HCT116 (cell line): Measurements from ENCODE around the gene PALMD. TPM values are rescaled to one million over a fixed set of nuclear protein-coding genes. Genes with fewer than 3 reads are reported as not detected.

ENCODE experiments used
- ATAC-seq: fragments of 200-7000 bp; cut with Tn5 transposase; 2 replicates; pipeline ENCODE4 v1.9.1; 2020; ENCODE audit warnings: mild to moderate bottlenecking, moderate library complexity
- BruUV-seq: library from RNA; stranded (reverse); fragments of 400-500 nt; replicated peaks from 2 replicates; lab custom pipeline; 2021; lab: Mats Ljungman, UMichigan
- CTCF ChIA-PET: fragments of 300-600 bp; sonication (Branson Sonifier 250); formaldehyde crosslinking; loops from one replicate; lab custom pipeline; 2021; ENCODE audit warnings: antibody characterized with exemption; lab: Charles Lee
- POLR2A ChIA-PET: fragments of 300-600, 350-600 bp; sonication (Branson Sonifier 250); formaldehyde crosslinking; loops from one replicate; lab custom pipeline; 2021; ENCODE audit warnings: antibody characterized with exemption; lab: Charles Lee
- RAD21 ChIA-PET, 2 experiments: fragments of 300-600 bp; sonication (Branson Sonifier 250); formaldehyde crosslinking; loops; one replicate each; lab custom pipeline; 2023; ENCODE audit warnings: low total read pairs in 2 of 2; ENCODE audit not compliant: uncharacterized antibody in 2 of 2, unreplicated experiment in 2 of 2, low non-redundant PET in 1 of 2; lab: Charles Lee
- DNase-seq: peaks from one replicate; pipeline ENCODE4 v3.0.0-alpha.2; 2010; ENCODE audit warnings: low read depth, low spot score
- H2AFZ ChIP-seq: fragments of 200-600 bp; shearing (Covaris generic), sonication (generic); 2 replicates; pipeline ENCODE4 v1.6.1; 2017; ENCODE audit warnings: low read depth, mixed run types, mixed read lengths, antibody characterized with exemption, low read length; ENCODE audit not compliant: poor library complexity, severe bottlenecking
- H3K27ac ChIP-seq: 2 replicates; pipeline ENCODE4 v1.5.1; 2012; ENCODE audit warnings: low read depth, low read length
- H3K27me3 ChIP-seq: fragments of 200-600 bp; sonication (generic); 2 replicates; pipeline ENCODE4 v1.6.1; 2016; ENCODE audit warnings: mixed run types, low read length, mixed read lengths; ENCODE audit not compliant: insufficient read depth
- H3K36me3 ChIP-seq, 2 experiments: fragments of 200-500 bp in 1 of 2; fragments of 200-600 bp in 1 of 2; sonication (Bioruptor generic) in 1 of 2; sonication (generic) in 1 of 2; 2 replicates each; pipeline versions ENCODE4 v1.5.1 to v1.6.1; 2014 to 2016; ENCODE audit warnings: low read length in 2 of 2, inconsistent platforms in 1 of 2, mixed read lengths in 1 of 2, mixed run types in 1 of 2; ENCODE audit not compliant: insufficient read depth in 2 of 2, control insufficient read depth in 1 of 2
- H3K4me1 ChIP-seq, 2 experiments: fragments of 200-600 bp in 1 of 2; sonication (generic) in 1 of 2; 2 replicates each; pipeline versions ENCODE4 v1.5.1 to v1.6.1; 2012 to 2017; ENCODE audit warnings: low read length in 2 of 2, inconsistent platforms in 1 of 2, mild to moderate bottlenecking in 1 of 2, mixed read lengths in 1 of 2, mixed run types in 1 of 2, moderate library complexity in 1 of 2; ENCODE audit not compliant: insufficient read depth in 2 of 2, control insufficient read depth in 1 of 2
- H3K4me2 ChIP-seq: fragments of 200-600 bp; sonication (generic); 2 replicates; pipeline ENCODE4 v1.6.1; 2017; ENCODE audit warnings: mixed run types, low read length, mixed read lengths
- H3K4me3 ChIP-seq, 2 experiments: fragments of 200-600 bp in 1 of 2; sonication (generic) in 1 of 2; replicated peaks in 1 of 2; 2 replicates each; pipeline ENCODE4 v1.5.1; 2011 to 2016; ENCODE audit warnings: low read length in 2 of 2, control low read depth in 1 of 2, low read depth in 1 of 2, mild to moderate bottlenecking in 1 of 2, mixed read lengths in 1 of 2, mixed run types in 1 of 2
- H3K79me2 ChIP-seq: fragments of 200-600 bp; sonication (generic); 2 replicates; pipeline ENCODE4 v1.6.1; 2017; ENCODE audit warnings: mild to moderate bottlenecking, mixed run types, low read length, moderate library complexity, mixed read lengths; ENCODE audit not compliant: insufficient read depth
- H3K9ac ChIP-seq: fragments of 200-600 bp; sonication (generic); 2 replicates; pipeline ENCODE4 v1.6.1; 2016; ENCODE audit warnings: low read length, mixed read lengths
- H3K9me2 ChIP-seq: fragments of 200-600 bp; sonication (generic), shearing (Covaris generic); 2 replicates; pipeline ENCODE4 v1.6.1; 2017; ENCODE audit warnings: mixed run types, mild to moderate bottlenecking, moderate library complexity; ENCODE audit not compliant: insufficient read depth
- H3K9me3 ChIP-seq, 2 experiments: fragments of 200-500 bp in 1 of 2; fragments of 200-600 bp in 1 of 2; sonication (Bioruptor generic) in 1 of 2; sonication (generic) in 1 of 2; 2 replicates each; pipeline ENCODE4 v1.6.1; 2014 to 2017; ENCODE audit warnings: low read length in 2 of 2, mixed read lengths in 2 of 2, inconsistent platforms in 1 of 2, low read depth in 1 of 2, mild to moderate bottlenecking in 1 of 2, mixed run types in 1 of 2, moderate library complexity in 1 of 2; ENCODE audit not compliant: control insufficient read depth in 1 of 2, insufficient read depth in 1 of 2
- H4K20me1 ChIP-seq: fragments of 200-600 bp; sonication (generic), shearing (Covaris generic); 2 replicates; pipeline ENCODE4 v1.6.1; 2017; ENCODE audit warnings: mixed run types, mild to moderate bottlenecking, moderate library complexity; ENCODE audit not compliant: insufficient read depth
- CBX3 ChIP-seq: IDR thresholded peaks from 2 replicates; pipeline ENCODE4 v1.6.1; 2012; ENCODE audit warnings: low read depth
- CEBPB ChIP-seq: IDR thresholded peaks from 2 replicates; pipeline ENCODE4 v1.6.1; 2012; ENCODE audit warnings: low read depth
- ELF1 ChIP-seq: IDR thresholded peaks from 2 replicates; pipeline ENCODE4 v1.6.1; 2012; ENCODE audit warnings: low read depth, borderline replicate concordance
- EZH2 ChIP-seq: fragments of 200-600 bp; sonication (generic); IDR thresholded peaks from 2 replicates; pipeline ENCODE4 v1.6.1; 2017; ENCODE audit warnings: antibody characterized with exemption, mixed run types
- EZH2phosphoT487 ChIP-seq: fragments of 200-600 bp; IDR thresholded peaks from 2 replicates; pipeline ENCODE4 v1.6.1; 2018; ENCODE audit warnings: antibody characterized with exemption, borderline replicate concordance
- FOSL1 ChIP-seq: IDR thresholded peaks from 2 replicates; pipeline ENCODE4 v1.6.1; 2012; ENCODE audit warnings: low read depth
- JUND ChIP-seq: IDR thresholded peaks from 2 replicates; pipeline ENCODE4 v1.6.1; 2012
- POLR2A ChIP-seq: IDR thresholded peaks from 2 replicates; pipeline ENCODE4 v1.7.0; 2011; ENCODE audit warnings: borderline replicate concordance; ENCODE audit not compliant: insufficient read depth, insufficient read length; ENCODE audit errors: extremely low read depth
- RAD21 ChIP-seq: IDR thresholded peaks from 2 replicates; pipeline ENCODE4 v1.6.1; 2012; ENCODE audit warnings: low read depth, mild to moderate bottlenecking
- SIN3A ChIP-seq: IDR thresholded peaks from 2 replicates; pipeline ENCODE4 v1.6.1; 2012; ENCODE audit warnings: low read depth
- SP1 ChIP-seq: IDR thresholded peaks from 2 replicates; pipeline ENCODE4 v1.6.1; 2012; ENCODE audit warnings: low read depth
- TCF7L2 ChIP-seq: IDR thresholded peaks from 2 replicates; pipeline ENCODE4 v1.7.0; 2011; ENCODE audit warnings: borderline replicate concordance, inconsistent platforms; ENCODE audit not compliant: insufficient read depth, insufficient read length; ENCODE audit errors: extremely low read depth
- ZFX ChIP-seq: fragments of 450-650 bp; IDR thresholded peaks from 2 replicates; pipeline ENCODE4 v1.6.1; 2017
- ZNF274 ChIP-seq: fragments of 200-500 bp; sonication (Bioruptor generic); IDR thresholded peaks from 2 replicates; pipeline ENCODE4 v1.6.1; 2014; ENCODE audit warnings: mild to moderate bottlenecking, low read depth, low read length, inconsistent platforms
- intact Hi-C: fragments of 100-400 bp; cut with micrococcal nuclease; formaldehyde crosslinking; loops from 2 replicates; pipeline ENCODE4 v1.10.0; 2022
- total RNA-seq: library from RNA; stranded (reverse); gene quantifications from one replicate; pipeline ENCODE4 v1.2.1, GENCODE V29; 2021; ENCODE audit not compliant: unreplicated experiment
- TF ChIP-seq, protein P1 (sequence below): IDR thresholded peaks from 2 replicates; pipeline ENCODE4 v1.6.1; 2012
- TF ChIP-seq, protein P2 (sequence below): IDR thresholded peaks from 2 replicates; pipeline ENCODE4 v1.6.1; 2012; ENCODE audit warnings: low read depth
- TF ChIP-seq, protein P3 (sequence below): IDR thresholded peaks from 2 replicates; pipeline ENCODE4 v1.6.1; 2012

Gene PALMD
- total RNA-seq, 1 experiment from 2014 or later = 0.12 TPM

DNA sequence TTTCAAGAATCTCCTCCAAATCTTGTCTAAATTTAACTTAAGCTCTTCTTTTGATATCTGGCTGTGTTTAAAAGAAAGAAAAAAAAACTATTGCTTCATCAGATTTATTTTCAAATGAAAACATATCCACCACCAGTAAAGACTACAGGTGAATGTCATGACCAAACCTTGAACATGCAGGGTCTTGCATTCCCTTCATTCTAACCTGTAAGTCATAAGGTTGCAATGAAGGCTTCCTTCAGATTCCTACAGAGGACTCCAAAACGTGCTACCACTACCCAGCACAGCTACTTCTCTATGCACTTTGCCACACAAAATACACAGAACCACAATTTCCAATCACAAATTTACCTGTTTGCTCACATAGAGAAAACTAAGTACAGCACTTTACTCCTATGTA is 94.2 kb downstream of the PALMD start:
- CTCF ChIA-PET = no interaction called here
- BruUV-seq = no TSS peak
- no peak for ATAC-seq

More for the DNA sequence above, 94.2 kb downstream of the PALMD start:
- TF ChIP-seq ELF1 (no peak), JUND (no peak), POLR2A (no peak), EZH2phosphoT487 (no peak), FOSL1 (no peak), ZFX (no peak), ZNF274 (no peak), RAD21 (no peak), SP1 (no peak), CBX3 (no peak), SIN3A (no peak), TCF7L2 (no peak), CEBPB (no peak), EZH2 (no peak)
- TF ChIP-seq, protein P1, sequence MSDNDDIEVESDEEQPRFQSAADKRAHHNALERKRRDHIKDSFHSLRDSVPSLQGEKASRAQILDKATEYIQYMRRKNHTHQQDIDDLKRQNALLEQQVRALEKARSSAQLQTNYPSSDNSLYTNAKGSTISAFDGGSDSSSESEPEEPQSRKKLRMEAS = no peak
- TF ChIP-seq, protein P2, sequence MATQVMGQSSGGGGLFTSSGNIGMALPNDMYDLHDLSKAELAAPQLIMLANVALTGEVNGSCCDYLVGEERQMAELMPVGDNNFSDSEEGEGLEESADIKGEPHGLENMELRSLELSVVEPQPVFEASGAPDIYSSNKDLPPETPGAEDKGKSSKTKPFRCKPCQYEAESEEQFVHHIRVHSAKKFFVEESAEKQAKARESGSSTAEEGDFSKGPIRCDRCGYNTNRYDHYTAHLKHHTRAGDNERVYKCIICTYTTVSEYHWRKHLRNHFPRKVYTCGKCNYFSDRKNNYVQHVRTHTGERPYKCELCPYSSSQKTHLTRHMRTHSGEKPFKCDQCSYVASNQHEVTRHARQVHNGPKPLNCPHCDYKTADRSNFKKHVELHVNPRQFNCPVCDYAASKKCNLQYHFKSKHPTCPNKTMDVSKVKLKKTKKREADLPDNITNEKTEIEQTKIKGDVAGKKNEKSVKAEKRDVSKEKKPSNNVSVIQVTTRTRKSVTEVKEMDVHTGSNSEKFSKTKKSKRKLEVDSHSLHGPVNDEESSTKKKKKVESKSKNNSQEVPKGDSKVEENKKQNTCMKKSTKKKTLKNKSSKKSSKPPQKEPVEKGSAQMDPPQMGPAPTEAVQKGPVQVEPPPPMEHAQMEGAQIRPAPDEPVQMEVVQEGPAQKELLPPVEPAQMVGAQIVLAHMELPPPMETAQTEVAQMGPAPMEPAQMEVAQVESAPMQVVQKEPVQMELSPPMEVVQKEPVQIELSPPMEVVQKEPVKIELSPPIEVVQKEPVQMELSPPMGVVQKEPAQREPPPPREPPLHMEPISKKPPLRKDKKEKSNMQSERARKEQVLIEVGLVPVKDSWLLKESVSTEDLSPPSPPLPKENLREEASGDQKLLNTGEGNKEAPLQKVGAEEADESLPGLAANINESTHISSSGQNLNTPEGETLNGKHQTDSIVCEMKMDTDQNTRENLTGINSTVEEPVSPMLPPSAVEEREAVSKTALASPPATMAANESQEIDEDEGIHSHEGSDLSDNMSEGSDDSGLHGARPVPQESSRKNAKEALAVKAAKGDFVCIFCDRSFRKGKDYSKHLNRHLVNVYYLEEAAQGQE = no peak
- TF ChIP-seq, protein P3, sequence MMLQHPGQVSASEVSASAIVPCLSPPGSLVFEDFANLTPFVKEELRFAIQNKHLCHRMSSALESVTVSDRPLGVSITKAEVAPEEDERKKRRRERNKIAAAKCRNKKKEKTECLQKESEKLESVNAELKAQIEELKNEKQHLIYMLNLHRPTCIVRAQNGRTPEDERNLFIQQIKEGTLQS = no peak
- TF ChIP-seq, all 23 proteins: peak for 0
- Histone ChIP-seq H3K4me2 (no peak overlapping the region), H3K36me3 (no peaks in the 10 kb centered on the region; a peak in 2 of 4 replicates), H3K79me2 (no peaks in the 10 kb centered on the region), H3K4me1 (no peaks in the 10 kb centered on the region), H4K20me1 (no peaks in the 10 kb centered on the region), H3K9ac (no peak overlapping the region), H2AFZ (no peak overlapping the region), H3K27ac (no peak overlapping the region), H3K9me2 (no peaks in the 10 kb centered on the region), H3K4me3 (no peak overlapping the region), H3K27me3 (no peaks in the 10 kb centered on the region), H3K9me3 (no peaks in the 10 kb centered on the region)
- POLR2A ChIA-PET = no interaction called here
- intact Hi-C loops = no loop called here
- RAD21 ChIA-PET = no interaction called here
- DNase-seq = no peak

Other genes starting within 250 kb of the PALMD start
- 19.8 TPM for gene FRRS1, start 120.5 kb downstream of the PALMD start, total RNA-seq
- gene AGL, start 204.2 kb downstream of the PALMD start, total RNA-seq = 19.4 TPM